ENCODE measurements around the gene MYBBP1A.
"Not testable (repeated sequence)": the region's sequence is repeated elsewhere in the genome, so short reads cannot be mapped to it uniquely, and the experiment has no call there.

MYBBP1A gene

DNA sequence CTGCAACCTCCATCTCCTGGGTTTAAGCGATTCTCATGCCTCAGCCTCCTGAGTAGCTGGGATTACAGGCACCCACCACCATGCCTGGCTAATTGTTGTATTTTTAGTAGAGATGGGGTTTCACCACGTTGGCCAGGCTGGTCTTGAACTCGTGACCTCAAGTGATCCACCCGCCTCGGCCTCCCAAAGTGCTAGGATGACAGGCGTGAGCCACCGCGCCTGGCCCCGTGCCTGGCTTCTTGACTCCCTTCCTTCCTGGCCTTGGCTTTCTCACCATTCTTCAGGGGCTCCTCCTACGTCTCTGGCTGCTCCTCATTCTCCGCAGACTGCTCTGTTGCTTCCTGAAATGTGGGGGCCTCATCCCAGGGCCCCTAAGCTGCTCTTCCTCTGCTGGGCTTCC is 34.9 kb upstream of the MYBBP1A start:
- DNase-seq (ENCODE audit: low spot score): not testable (repeated sequence)

DNA sequence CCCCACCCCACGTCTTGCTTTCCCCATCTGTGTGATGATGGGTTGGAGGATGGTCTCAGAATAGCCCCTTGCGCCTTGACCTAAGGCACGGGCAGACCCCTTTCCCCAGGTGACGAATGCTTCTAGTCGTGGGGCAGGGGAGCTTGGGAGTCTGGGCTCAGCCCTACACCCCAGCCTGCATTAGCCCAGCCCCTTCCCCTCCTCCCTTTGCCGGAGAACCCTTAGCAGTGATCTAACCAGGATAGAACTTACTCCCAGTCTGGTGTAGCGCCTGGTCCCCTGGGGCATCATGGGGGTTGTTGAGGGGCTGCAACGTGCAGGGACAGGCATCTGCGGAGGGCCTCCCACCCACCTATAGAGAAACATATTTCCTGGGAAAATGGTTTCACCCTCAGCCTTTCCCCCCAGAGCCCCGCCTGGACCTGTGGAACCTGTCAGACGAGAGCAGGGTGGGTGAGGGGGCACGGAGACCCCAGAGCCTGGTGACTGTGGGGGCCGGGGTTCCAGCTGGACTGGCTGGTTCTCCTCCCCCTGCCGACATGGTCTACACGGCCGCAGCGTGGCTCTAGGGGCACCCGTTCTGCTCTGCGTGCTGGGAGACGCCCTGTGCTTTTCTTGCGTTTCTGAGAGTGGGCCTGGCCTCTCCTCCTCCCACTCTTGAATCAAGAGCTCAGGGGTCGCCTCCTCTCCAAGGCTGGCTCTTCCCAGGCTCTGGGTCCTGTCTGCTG is 33.9 kb upstream of the MYBBP1A start:
- no peak for DNase-seq (ENCODE audit: low spot score)

- DNase-seq (ENCODE audit: low spot score): no peak
Observed at GRCh38 chr17:4588391-4588790, 33.2 kb upstream of the MYBBP1A start.

DNA sequence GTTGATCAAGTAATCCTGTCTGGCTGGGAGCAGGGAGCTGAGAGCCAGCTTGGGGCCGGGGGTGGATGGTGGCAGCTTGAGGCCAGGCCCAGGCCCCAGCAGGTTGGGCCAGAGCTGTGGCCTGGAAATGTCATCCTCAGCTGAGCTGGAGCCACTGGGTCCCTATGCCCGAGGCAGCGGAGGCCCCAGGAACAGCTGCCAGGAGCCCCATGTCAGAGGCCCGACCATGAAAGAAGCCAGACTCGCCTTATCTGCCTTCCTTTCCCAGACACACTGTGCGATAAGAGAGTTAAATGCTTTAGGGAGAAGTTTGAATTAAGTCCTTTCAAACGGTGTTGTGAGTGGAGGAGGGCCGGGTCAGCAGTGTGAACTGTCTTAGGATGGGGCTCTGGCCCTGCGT is 32.6 kb upstream of the MYBBP1A start:
- DNase-seq (ENCODE audit: low spot score): no peak

GRCh38 chr17:4587195-4587594 is 32.0 kb upstream of the MYBBP1A start:
- DNase-seq (ENCODE audit: low spot score): no peak

- no peak for DNase-seq (ENCODE audit: low spot score)
Observed at GRCh38 chr17:4586043-4586442, 30.9 kb upstream of the MYBBP1A start.

GRCh38 chr17:4585638-4585994 is 30.4 kb upstream of the MYBBP1A start:
- DNase-seq (ENCODE audit: low spot score): no peak

DNA sequence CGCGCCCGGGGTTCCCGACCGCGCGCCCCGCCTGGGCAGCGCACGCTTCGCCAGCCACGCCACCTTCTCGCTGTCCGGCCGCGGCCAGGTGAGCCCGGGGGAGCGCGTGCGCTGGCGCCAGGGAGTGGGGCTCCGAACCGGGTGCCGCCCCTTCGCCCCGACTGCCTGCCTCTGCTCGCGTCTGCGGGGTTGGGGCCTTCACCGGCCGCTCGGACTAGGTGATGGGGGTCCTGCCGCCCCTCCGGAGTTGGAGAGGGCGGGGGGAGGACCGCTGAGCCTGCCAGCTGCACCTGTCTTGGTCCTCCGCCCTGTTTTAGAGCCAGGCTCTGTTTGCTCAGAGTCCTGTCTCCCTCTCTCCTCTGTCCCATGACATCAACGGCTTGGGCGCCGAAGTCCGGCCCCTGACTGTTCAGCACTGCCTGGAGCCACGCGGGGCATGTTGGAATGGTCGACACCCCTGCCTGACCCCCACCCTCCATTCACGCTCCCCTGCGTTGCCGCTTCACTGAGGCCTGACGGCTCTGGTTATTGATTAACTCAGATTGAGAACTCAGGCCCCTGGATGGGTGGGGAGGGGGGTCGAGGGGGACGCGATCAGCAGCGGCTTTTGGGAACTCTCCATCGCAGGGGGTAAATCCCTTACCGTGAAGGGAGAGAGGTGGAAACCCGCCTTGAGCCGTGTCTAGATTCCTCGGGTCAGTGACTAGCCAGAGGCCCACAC is 29.9 kb upstream of the MYBBP1A start:
- DNase-seq (ENCODE audit: low spot score): no peak

- no peak for DNase-seq (ENCODE audit: low spot score)
Observed at GRCh38 chr17:4584101-4584916, 29.1 kb upstream of the MYBBP1A start, which contains the start of gene SMTNL2. SMTNL2 (plus strand) TSS chr17:4584529; CDS start chr17:4584606, 77 bp downstream.

DNA sequence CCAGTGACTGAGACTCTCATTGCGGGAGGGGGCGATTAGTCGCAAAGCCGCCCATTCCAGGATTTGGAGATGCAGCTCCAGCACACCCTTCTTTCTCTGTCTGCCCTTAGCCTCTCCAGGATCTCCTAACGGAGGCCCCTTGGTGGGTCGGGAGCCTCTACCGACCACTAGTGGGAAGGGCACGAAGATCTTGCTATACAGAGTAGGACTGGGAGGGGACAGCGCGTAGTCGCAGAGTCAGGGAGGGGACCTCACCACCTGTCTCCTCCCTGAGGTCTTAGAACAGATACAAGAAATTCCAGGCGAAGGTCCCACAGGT is 28.6 kb upstream of the MYBBP1A start:
- peak; percentile 36 for DNase-seq (ENCODE audit: low spot score)

DNA sequence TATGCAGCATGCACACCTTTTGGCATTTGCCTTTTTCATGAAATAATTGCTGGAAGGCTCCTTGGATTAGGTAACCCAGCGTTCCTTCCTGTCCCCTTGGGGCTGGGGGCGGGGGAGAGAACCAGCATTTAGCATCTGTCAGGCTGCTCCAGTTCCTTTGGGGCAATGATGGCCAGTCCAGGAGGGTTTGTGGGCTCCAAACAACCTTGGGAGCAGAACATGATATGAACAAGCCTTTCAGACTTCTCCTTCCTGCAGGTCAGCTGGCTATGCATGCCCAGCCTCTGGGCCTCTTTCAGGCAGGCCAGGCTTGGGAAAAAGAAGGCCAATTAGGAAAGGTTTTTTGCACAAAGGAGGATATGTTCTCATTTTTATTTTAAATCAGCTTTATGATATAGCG is 28.0 kb upstream of the MYBBP1A start:
- no peak for DNase-seq (ENCODE audit: low spot score)

DNA sequence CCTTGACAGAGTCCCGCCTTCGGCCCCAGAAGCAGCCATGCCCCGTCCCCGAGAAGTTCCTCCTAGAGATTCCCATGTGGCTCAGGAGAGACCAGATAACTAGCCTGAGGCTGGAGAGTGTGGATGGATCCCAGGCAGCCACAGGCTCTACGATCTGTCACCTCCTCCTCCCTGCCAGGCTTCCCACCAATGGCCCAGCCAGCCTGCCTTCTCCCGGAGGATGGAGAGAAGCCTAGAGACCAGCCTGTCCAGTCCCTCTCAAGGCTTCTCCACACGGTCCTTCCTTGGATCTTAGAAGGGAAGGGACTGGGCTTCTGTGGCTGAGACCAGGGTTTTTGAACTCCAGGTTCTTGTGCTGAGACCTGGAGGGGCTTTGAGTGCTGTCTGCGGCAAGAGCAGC is 27.5 kb upstream of the MYBBP1A start:
- DNase-seq (ENCODE audit: low spot score): peak; percentile 17

GRCh38 chr17:4582101-4582501 is 26.9 kb upstream of the MYBBP1A start:
- DNase-seq (ENCODE audit: low spot score): no peak

DNA sequence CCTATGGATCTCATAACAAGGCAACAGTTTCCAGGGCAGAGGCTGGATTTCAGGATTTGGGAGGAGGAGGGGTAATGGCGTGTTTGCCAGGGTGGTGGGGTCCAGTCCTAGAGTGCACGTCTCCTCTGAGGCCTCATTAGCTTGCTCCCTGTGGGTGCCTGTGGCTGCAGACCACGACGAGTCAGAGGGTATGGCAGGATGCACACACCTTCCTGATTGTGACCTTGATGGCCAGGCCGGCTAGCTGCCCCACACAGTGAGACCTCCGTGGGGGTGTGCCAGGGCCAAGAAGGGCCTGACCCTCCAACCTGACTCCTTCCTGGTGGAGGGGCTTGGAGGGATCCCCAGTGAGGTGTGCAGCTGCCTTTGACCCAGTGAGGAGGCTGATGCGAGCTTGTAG is 25.1 kb upstream of the MYBBP1A start:
- no peak for DNase-seq (ENCODE audit: low spot score)

DNA sequence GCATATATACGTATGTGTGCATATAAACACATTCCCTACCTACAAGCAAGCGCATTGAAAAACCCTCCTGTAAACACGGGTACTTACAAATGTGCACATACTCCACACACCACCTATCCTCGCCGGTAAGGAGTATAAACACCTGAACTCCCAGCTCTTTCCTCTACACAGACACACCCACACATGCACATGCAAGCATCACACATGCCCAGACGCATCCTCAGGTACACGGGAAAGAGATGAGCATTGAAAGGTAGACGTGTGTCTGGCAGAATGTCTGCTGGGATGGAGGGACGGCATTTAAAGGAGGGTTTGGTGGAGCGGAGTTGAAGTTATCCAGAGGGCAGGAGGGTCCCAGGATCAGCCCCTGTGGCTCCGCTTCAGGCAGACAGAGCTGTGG is 24.5 kb upstream of the MYBBP1A start:
- DNase-seq (ENCODE audit: low spot score): no peak

- not testable (repeated sequence) for DNase-seq (ENCODE audit: low spot score)
Observed at GRCh38 chr17:4578349-4578748, 23.2 kb upstream of the MYBBP1A start.

DNA sequence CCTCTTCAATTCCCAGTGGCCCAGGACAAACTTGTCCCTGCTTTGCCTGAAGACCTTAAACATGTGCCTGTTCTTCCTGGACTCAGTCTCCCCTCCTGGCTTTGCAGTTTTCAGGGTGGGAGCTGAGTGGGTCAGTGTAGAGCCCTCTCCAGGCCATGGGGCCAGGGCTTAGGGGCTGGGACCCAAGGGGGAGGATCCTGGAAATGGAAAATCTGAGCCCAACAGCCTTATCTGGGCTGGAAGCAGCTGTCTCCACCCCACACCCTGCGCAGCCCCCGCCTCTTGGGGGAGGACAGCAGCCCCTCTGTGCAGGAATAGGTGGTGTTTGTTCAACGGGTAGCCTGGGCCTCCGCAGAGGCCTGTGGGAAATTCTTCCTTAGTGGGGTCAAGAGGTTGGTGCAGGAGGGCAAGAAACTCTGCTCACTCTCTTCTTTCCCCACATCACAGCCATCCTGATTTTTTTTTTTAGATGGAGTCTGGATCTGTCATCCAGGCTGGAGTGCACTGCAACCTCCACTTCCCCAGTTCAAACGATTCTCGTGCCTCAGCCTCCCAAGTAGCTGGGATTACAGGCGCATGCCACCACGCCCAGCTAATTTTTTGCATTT is 22.3 kb upstream of the MYBBP1A start:
- no peak for DNase-seq (ENCODE audit: low spot score)

DNA sequence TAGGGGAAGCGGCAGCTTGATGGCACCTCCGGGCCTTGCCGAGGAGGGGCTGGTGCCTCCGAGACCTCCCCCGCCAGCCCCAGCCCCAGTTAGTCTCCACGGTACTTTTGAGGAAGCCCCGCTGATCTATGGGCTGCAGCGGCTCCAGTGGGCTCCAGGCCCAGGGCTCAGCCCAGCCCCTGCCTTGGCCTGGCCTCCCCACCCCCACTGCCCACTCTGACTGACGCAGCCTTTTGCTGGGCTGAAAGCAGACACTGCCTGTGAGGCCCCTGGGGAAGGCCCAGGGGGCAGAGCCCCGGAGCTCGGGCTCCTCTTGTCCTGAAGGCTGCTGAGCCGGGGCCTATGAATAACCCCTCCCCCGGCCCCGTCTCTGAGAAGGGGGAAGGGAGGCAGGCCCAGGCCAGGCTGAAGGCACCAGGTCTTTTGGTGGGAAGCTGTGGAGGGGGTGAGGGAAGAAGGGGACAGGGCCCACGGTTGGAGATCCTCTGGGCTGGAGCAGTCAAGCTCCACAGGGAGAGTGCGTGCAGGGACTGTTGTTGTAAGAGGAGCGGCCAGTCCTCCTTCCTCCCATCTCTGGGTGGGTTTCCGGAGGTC is 21.6 kb upstream of the MYBBP1A start:
- no peak for DNase-seq (ENCODE audit: low spot score)

- DNase-seq (ENCODE audit: low spot score): no peak
Observed at GRCh38 chr17:4576161-4576558, 21.0 kb upstream of the MYBBP1A start.

DNA sequence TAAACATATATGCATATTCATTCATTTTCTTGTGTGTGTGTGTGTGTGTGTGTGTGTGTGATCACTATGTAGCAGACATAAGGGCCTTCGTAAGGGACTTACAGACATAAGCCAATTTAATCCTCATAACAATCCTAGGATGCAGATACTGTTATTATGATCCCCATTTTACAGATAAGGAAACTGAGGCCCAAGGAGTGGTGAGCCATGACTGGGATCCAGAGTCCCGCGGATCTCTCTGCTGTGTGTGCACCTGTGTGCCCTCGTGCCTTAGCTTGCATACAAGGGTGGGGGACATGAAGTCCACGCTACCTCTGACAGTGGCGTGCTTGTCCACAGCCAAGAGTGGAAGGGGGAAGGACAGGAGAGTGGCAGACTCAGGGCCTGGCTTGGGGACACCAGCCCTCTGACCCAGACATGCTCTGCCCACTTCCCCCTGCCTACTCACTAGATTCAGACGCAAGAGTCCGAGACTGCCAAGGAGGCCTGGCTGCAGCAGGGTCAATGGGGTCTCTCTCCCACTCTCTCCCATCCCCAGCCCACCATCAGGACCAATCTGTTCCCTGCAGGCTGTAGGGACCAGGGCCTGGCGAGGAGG is 19.4 kb upstream of the MYBBP1A start:
- no peak for DNase-seq (ENCODE audit: low spot score)

DNA sequence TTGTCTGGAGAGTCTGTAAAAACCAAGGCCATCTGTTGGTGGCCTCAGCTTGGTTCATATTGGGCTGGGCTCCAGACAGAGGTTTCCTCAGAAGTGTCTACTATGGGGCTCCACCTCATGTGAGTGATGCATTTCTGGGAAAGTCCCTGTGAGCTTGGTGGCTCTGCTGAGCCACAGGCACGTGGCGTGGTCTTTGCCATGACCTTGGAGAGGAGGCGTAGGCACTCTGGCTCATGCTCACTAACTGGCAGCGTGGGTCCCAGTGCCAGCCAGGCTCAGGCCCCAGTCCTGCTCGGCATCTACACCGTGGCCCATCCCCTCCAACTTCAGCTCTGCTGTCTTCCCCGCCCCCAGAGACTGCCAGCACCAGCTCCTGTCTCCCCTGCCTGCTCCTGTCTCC is 18.5 kb upstream of the MYBBP1A start:
- DNase-seq (ENCODE audit: low spot score): no peak

DNA sequence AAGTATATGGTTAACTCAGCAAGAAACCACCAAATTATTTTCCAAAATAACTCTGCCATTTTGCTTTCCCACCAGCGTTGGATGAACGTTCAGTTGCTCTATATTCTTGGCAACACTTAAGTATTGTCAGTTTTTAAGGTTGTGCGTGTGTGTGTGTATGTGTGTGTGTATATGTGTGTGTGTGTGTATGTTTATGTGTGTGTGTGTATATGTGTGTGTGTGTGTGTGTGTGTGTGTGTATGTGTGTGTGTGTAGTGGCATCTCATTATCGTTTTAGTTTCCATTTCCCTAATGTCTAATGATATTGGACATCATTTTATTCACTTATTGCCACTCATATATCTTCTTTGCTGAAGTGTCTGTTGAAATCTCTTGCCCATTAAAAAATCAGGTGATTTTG is 17.9 kb upstream of the MYBBP1A start:
- no peak for DNase-seq (ENCODE audit: low spot score)
